ENCODE data around the gene SLC26A11. TPM values are rescaled to one million over a fixed set of nuclear protein-coding genes. Genes with fewer than 3 reads are reported as not detected.
A peak's percentile ranks its signal among the peaks of the same experiment; 100 is the strongest.

Gene SLC26A11
- total and polyA plus RNA-seq, 5 donors from 2014 or later = 7.7 to 75.9 (median 8.3) TPM

DNA sequence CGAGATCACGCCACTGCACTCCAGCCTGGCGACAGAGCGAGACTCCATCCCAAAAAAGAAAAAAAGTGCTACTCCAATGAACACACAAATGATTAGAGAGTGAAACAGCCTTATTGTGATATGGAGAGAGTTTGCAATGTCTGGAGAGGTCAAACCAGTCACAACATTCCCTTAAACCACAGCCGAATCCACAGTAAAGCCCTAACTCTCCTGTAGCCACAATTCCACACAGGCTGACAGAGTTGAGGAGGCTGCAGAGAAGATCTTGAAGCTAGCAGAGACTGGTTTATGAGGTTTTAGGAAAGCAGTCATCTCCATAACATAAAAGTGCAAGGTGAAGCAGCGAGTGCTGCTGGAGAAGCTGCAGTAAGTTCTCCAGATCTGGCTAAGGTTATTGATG is 47.2 kb downstream of the SLC26A11 start:
- H3K4me1 Mint-ChIP-seq = peaks cover 8 to 46% (median 21%) of the 10 kb centered on the region in 4 donors
- Histone ChIP-seq H3K27me3 (ENCODE audit: control insufficient read depth, insufficient read depth, low read length) (no peaks in the 10 kb centered on the region), H3K4me1 (ENCODE audit: control insufficient read depth, insufficient read depth, low read length, poor library complexity, severe bottlenecking) (peaks cover 67% of the 10 kb centered on the region), H3K4me3 (ENCODE audit: low read depth, low read length) (peak overlapping the region; percentile 11), H3K27ac (ENCODE audit: insufficient read depth, low read length, poor library complexity, severe bottlenecking) (no peak overlapping the region), H3K36me3 (ENCODE audit: control insufficient read depth, insufficient read depth, low read length) (peaks cover 37% of the 10 kb centered on the region), H3K9me3 (ENCODE audit: control insufficient read depth in 2 of 2, low read length in 2 of 2) (no peaks in the 10 kb centered on the region)
- H3K9me3 Mint-ChIP-seq = no peaks in the 10 kb centered on the region
- peak overlapping the region in 1 of 3 donors; percentile 58 for H3K27ac Mint-ChIP-seq
- DNase-seq (no peak), ATAC-seq (ENCODE audit: low read depth in 2 of 2) (no peak)
- H3K4me3 Mint-ChIP-seq = peak overlapping the region in 3 of 4 donors; percentile 36 to 56 (median 55)
- H3K27me3 Mint-ChIP-seq = no peaks in the 10 kb centered on the region
- H3K36me3 Mint-ChIP-seq = peaks cover 15% of the 10 kb centered on the region

DNA sequence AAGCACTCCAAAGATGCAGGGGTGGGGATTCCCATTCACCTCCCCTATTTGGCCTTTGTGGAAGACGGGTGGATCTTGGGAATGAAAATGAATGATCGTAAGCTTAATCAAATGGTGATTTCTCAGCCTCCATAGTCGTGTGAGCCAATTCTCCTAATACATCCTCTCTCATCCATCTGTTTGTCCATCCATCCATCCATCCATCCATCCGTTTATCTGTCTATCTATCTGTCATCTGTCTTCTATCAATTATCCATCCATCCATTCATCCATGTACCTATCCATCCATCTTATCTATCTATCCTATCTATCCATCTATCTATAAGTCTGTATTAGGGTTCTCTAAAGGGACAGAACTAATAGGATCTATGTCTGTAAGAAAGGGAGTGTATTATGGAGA is 48.2 kb downstream of the SLC26A11 start:
- Mint-ChIP-seq H3K27me3 (no peaks in the 10 kb centered on the region), H3K9me3 (no peaks in the 10 kb centered on the region), H3K4me1 (peaks cover 8 to 47% (median 23%) of the 10 kb centered on the region in 4 donors), H3K4me3 (no peak overlapping the region), H3K27ac (no peak overlapping the region), H3K36me3 (peaks cover 15% of the 10 kb centered on the region)
- DNase-seq = no peak
- no peaks in the 10 kb centered on the region for H3K27me3 ChIP-seq (ENCODE audit: control insufficient read depth, insufficient read depth, low read length)
- ATAC-seq (ENCODE audit: low read depth in 2 of 2) = no peak
- peaks cover 46% of the 10 kb centered on the region for H3K36me3 ChIP-seq (ENCODE audit: control insufficient read depth, insufficient read depth, low read length)
- peaks cover 59% of the 10 kb centered on the region for H3K4me1 ChIP-seq (ENCODE audit: control insufficient read depth, insufficient read depth, low read length, poor library complexity, severe bottlenecking)
- peak overlapping the region; percentile 6 for H3K4me3 ChIP-seq (ENCODE audit: low read depth, low read length)
- no peak overlapping the region for H3K27ac ChIP-seq (ENCODE audit: insufficient read depth, low read length, poor library complexity, severe bottlenecking)
- no peaks in the 10 kb centered on the region for H3K9me3 ChIP-seq (ENCODE audit: control insufficient read depth in 2 of 2, low read length in 2 of 2)

DNA sequence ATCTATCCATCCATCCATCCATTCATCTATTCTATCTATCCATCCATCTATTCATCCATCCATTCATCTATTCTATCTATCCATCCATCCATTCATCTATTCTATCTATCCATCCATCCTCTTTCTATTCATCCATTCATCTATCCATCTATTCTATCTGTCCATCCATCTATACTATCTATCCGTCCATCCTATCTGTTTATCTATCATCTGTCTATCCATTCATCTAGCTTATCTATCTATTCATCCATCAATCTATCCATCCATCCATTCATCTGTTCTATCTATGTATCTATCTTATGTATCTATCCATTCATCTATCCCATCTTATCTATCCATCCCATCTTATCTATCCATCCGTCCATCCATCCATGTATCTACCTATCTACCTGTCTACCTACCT is 49.2 kb downstream of the SLC26A11 start:
- Mint-ChIP-seq H3K27me3 (no peaks in the 10 kb centered on the region), H3K27ac (no peak overlapping the region), H3K4me1 (peaks cover 8 to 51% (median 27%) of the 10 kb centered on the region in 4 donors), H3K36me3 (peaks cover 14% of the 10 kb centered on the region), H3K9me3 (no peaks in the 10 kb centered on the region), H3K4me3 (no peak overlapping the region)
- DNase-seq (no peak), ATAC-seq (ENCODE audit: low read depth in 2 of 2) (no peak)
- peak overlapping the region; percentile 3 for H3K4me3 ChIP-seq (ENCODE audit: low read depth, low read length)
- no peaks in the 10 kb centered on the region for H3K27me3 ChIP-seq (ENCODE audit: control insufficient read depth, insufficient read depth, low read length)
- H3K4me1 ChIP-seq (ENCODE audit: control insufficient read depth, insufficient read depth, low read length, poor library complexity, severe bottlenecking) = peaks cover 57% of the 10 kb centered on the region
- H3K27ac ChIP-seq (ENCODE audit: insufficient read depth, low read length, poor library complexity, severe bottlenecking) = no peak overlapping the region
- no peaks in the 10 kb centered on the region for H3K9me3 ChIP-seq (ENCODE audit: control insufficient read depth in 2 of 2, low read length in 2 of 2)
- peaks cover 53% of the 10 kb centered on the region for H3K36me3 ChIP-seq (ENCODE audit: control insufficient read depth, insufficient read depth, low read length)

DNA sequence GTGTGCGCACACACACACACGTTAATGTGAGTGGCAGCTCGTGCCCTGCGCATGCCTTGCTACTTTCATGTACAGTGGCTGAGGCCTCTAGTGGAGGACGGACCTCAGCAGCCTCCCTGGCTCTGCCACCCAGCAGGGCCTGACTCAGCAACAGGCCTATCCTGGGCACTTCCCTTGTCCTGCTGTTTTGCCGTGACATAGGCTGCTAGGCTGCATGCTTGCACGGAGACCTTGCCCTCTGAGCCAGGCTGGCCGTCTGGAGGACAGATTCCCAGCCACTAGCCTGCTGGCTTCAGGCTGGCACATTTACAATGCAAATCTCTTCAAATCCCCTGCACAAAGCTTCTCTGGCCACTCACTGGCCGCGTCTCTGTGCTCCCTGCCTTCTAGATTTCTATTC is 49.9 kb downstream of the SLC26A11 start:
- Mint-ChIP-seq H3K27ac (peak overlapping the region in 2 of 3 donors; percentile 75 to 78), H3K4me3 (no peak overlapping the region), H3K9me3 (no peaks in the 10 kb centered on the region), H3K4me1 (peaks cover 8 to 45% (median 24%) of the 10 kb centered on the region in 4 donors), H3K27me3 (no peaks in the 10 kb centered on the region), H3K36me3 (peaks cover 12% of the 10 kb centered on the region)
- ATAC-seq (ENCODE audit: low read depth in 2 of 2) (no peak), DNase-seq (no peak)
- peak overlapping the region; percentile 15 for H3K27ac ChIP-seq (ENCODE audit: insufficient read depth, low read length, poor library complexity, severe bottlenecking)
- no peaks in the 10 kb centered on the region for H3K27me3 ChIP-seq (ENCODE audit: control insufficient read depth, insufficient read depth, low read length)
- no peak overlapping the region for H3K4me3 ChIP-seq (ENCODE audit: low read depth, low read length)
- H3K9me3 ChIP-seq (ENCODE audit: control insufficient read depth in 2 of 2, low read length in 2 of 2) = no peaks in the 10 kb centered on the region
- peaks cover 52% of the 10 kb centered on the region for H3K4me1 ChIP-seq (ENCODE audit: control insufficient read depth, insufficient read depth, low read length, poor library complexity, severe bottlenecking)
- H3K36me3 ChIP-seq (ENCODE audit: control insufficient read depth, insufficient read depth, low read length) = peaks cover 57% of the 10 kb centered on the region

DNA sequence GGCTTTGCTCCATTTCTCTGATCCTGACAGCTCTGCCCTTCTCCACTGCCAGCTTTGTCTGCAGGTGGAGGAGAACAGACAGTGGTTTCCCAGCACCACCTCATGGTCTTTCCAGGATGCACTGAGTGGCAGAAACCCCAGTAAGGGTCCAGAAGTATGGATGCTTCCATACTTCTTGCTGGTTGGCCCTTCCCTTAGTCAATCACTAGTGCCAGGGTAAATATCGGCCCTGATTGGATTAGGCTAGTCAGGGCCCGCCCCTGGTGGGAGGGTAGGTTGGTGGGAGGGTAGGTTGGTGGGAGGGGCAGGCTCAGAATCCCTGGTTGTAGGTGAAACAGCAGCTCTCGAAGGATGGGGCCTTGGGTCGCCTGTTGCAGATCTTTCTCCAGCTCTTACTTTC is 50.6 kb downstream of the SLC26A11 start:
- DNase-seq (peak in 2 of 3 donors; percentile 20 to 64), ATAC-seq (ENCODE audit: low read depth in 2 of 2) (peak in 1 of 2 donors; percentile 61)
- Histone ChIP-seq H3K9me3 (ENCODE audit: control insufficient read depth in 2 of 2, low read length in 2 of 2) (no peaks in the 10 kb centered on the region), H3K27ac (ENCODE audit: insufficient read depth, low read length, poor library complexity, severe bottlenecking) (peak overlapping the region; percentile 29), H3K4me1 (ENCODE audit: control insufficient read depth, insufficient read depth, low read length, poor library complexity, severe bottlenecking) (peaks cover 46% of the 10 kb centered on the region), H3K27me3 (ENCODE audit: control insufficient read depth, insufficient read depth, low read length) (no peaks in the 10 kb centered on the region), H3K36me3 (ENCODE audit: control insufficient read depth, insufficient read depth, low read length) (peaks cover 61% of the 10 kb centered on the region), H3K4me3 (ENCODE audit: low read depth, low read length) (no peak overlapping the region)
- Mint-ChIP-seq H3K4me3 (peak overlapping the region in 1 of 4 donors; percentile 22), H3K27ac (peak overlapping the region; percentile 63 to 78 (median 75)), H3K27me3 (no peaks in the 10 kb centered on the region), H3K9me3 (no peaks in the 10 kb centered on the region), H3K4me1 (peaks cover 4 to 41% (median 19%) of the 10 kb centered on the region in 4 donors), H3K36me3 (peaks cover 11% of the 10 kb centered on the region)

DNA sequence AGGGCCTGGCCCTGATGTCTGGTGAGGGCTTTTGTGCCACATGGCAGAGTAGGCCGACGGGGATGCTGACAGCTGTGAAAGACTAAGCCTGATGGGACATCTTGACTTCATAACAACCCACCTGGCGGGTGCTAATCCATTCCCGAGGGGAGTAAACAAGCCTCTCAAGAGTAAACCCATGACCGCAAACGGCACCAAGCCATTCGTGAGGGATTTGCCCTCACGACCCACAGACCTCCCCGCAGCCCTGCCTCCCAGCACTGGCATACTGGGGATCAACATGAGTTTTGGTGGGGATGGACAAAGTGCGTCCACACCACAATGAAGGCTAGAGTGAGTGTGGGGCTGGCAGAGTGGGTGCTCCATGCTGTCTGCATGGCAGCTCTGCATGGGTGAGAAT is 52.1 kb downstream of the SLC26A11 start:
- Histone ChIP-seq H3K4me1 (ENCODE audit: control insufficient read depth, insufficient read depth, low read length, poor library complexity, severe bottlenecking) (peaks cover 36% of the 10 kb centered on the region), H3K36me3 (ENCODE audit: control insufficient read depth, insufficient read depth, low read length) (peaks cover 66% of the 10 kb centered on the region), H3K27ac (ENCODE audit: insufficient read depth, low read length, poor library complexity, severe bottlenecking) (no peak overlapping the region), H3K27me3 (ENCODE audit: control insufficient read depth, insufficient read depth, low read length) (no peaks in the 10 kb centered on the region), H3K9me3 (ENCODE audit: control insufficient read depth in 2 of 2, low read length in 2 of 2) (no peaks in the 10 kb centered on the region), H3K4me3 (ENCODE audit: low read depth, low read length) (no peak overlapping the region)
- ATAC-seq (ENCODE audit: low read depth in 2 of 2) (no peak), DNase-seq (no peak)
- Mint-ChIP-seq H3K9me3 (no peaks in the 10 kb centered on the region), H3K4me3 (peak overlapping the region in 2 of 4 donors; percentile 39 to 46), H3K36me3 (peaks cover 12% of the 10 kb centered on the region), H3K4me1 (peaks cover 4 to 31% (median 22%) of the 10 kb centered on the region in 4 donors), H3K27me3 (no peaks in the 10 kb centered on the region), H3K27ac (peak overlapping the region; percentile 38 to 79 (median 74))

DNA sequence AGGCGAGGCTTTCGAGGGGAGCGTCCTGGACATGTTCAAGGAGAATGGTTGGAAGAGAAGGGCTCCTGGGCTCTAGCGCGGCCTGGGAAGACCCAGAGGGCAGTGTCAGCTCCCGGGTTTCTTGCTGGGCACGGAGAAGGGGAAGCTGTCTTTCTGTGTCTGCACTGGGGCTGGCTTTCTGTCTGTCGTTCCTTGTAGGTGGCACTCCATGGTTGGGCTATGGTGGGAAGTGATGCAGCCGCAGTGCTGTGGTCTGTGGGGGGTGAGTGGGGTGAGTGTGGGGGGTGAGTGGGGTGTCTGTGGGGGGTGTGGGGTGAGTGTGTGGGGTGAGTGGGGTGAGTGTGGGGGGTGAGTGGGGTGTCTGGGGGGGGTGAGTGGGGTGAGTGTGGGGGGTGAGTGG is 54.1 kb downstream of the SLC26A11 start:
- no peak for ATAC-seq (ENCODE audit: low read depth in 2 of 2)
- no peak for DNase-seq
- Mint-ChIP-seq H3K4me3 (peak overlapping the region in 3 of 4 donors; percentile 41 to 63 (median 55)), H3K36me3 (peaks cover 10% of the 10 kb centered on the region), H3K4me1 (peaks cover 4 to 27% (median 22%) of the 10 kb centered on the region in 4 donors), H3K27ac (peak overlapping the region; percentile 80 to 89 (median 84)), H3K27me3 (no peaks in the 10 kb centered on the region), H3K9me3 (no peaks in the 10 kb centered on the region)
- Histone ChIP-seq H3K27me3 (ENCODE audit: control insufficient read depth, insufficient read depth, low read length) (no peaks in the 10 kb centered on the region), H3K27ac (ENCODE audit: insufficient read depth, low read length, poor library complexity, severe bottlenecking) (peak overlapping the region; percentile 51), H3K9me3 (ENCODE audit: control insufficient read depth in 2 of 2, low read length in 2 of 2) (no peaks in the 10 kb centered on the region), H3K36me3 (ENCODE audit: control insufficient read depth, insufficient read depth, low read length) (peaks cover 61% of the 10 kb centered on the region), H3K4me1 (ENCODE audit: control insufficient read depth, insufficient read depth, low read length, poor library complexity, severe bottlenecking) (peaks cover 27% of the 10 kb centered on the region), H3K4me3 (ENCODE audit: low read depth, low read length) (no peak overlapping the region)

DNA sequence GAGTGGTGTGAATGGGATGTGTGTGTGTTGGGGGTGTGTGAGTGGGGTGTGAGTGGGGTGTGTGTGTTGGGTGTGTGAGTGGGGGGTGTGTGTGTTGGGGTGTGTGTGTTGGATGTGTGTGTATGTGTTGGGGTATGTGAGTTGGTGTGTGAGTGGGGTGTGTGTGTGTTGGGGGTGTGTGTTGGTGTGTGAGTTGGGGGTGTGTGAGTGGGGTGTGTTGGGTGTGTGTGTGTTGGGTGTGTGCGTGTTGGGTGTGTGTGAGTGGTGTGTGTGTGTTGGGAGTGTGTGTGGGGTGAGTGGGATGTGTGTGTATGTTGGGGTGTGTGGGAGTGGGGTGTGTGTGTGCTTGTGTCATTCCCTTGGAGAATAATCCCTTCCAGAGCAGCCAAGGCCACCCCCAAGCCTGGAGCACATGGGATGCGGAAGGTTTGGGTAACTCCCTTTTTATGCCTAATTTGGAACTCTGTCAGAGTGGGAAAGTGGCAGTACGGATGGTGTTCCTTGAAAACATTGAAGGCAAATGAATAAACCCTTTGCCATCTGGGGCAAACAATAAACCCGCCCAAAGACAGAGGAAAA is 54.7 kb downstream of the SLC26A11 start:
- H3K4me3 Mint-ChIP-seq = no peak overlapping the region
- peaks cover 27% of the 10 kb centered on the region for H3K4me1 ChIP-seq (ENCODE audit: control insufficient read depth, insufficient read depth, low read length, poor library complexity, severe bottlenecking)
- peaks cover 57% of the 10 kb centered on the region for H3K36me3 ChIP-seq (ENCODE audit: control insufficient read depth, insufficient read depth, low read length)

More for the DNA sequence above, 54.7 kb downstream of the SLC26A11 start:
- no peak for DNase-seq
- no peaks in the 10 kb centered on the region for H3K9me3 ChIP-seq (ENCODE audit: control insufficient read depth in 2 of 2, low read length in 2 of 2)
- no peak overlapping the region for H3K4me3 ChIP-seq (ENCODE audit: low read depth, low read length)
- no peak for ATAC-seq (ENCODE audit: low read depth in 2 of 2)
- peak overlapping the region; percentile 29 for H3K27ac ChIP-seq (ENCODE audit: insufficient read depth, low read length, poor library complexity, severe bottlenecking)
- no peaks in the 10 kb centered on the region for H3K27me3 ChIP-seq (ENCODE audit: control insufficient read depth, insufficient read depth, low read length)
- H3K27me3 Mint-ChIP-seq = no peaks in the 10 kb centered on the region
- H3K27ac Mint-ChIP-seq = peak overlapping the region in 1 of 3 donors; percentile 93
- H3K36me3 Mint-ChIP-seq = peaks cover 10% of the 10 kb centered on the region
- H3K4me1 Mint-ChIP-seq = peaks cover 4 to 32% (median 22%) of the 10 kb centered on the region in 4 donors
- no peaks in the 10 kb centered on the region for H3K9me3 Mint-ChIP-seq
